ENCODE measurements around the gene RIPOR1. TPM values are rescaled to one million over a fixed set of nuclear protein-coding genes. Genes with fewer than 3 reads are reported as not detected.

Gene RIPOR1
- total RNA-seq, 1 experiment from 2014 or later, result 1.3 TPM

DNA sequence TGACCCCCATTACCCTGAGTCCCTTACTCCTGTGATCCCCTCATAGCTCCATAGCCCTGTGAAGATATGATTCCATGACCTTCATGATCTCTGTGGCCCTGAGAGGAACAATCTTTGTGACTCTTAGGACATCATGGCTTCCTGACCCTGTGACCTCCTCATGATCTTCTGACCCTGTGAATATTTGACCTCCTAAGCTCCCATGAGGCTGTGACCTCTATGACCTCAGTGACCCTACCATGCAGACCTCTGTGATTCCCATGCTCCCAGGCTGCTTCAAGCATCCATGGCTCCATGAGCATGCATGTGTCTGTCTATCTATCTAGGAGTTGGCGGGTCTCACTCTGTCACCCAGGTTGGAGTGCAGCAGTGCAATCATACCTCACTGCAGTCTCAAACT, 12.1 kb downstream of the RIPOR1 start:
- Histone ChIP-seq H3K4me3 (ENCODE audit: low read length) (no peak overlapping the region), H3K4me1 (ENCODE audit: low read length) (no peaks in the 10 kb centered on the region), H3K9me2 (replicated peaks; ENCODE audit: insufficient read depth, low read length) (no peaks in the 10 kb centered on the region), H3K9ac (ENCODE audit: low read length) (no peak overlapping the region), H3K36me3 (ENCODE audit: insufficient read depth, low read length) (no peaks in the 10 kb centered on the region), H4K20me1 (ENCODE audit: insufficient read depth, low read depth, low read length) (peaks cover 12% of the 10 kb centered on the region; the same call in 1 of the 2 replicates), H3K4me2 (ENCODE audit: low read depth, low read length, poor library complexity, severe bottlenecking) (no peak overlapping the region), H3K27ac (ENCODE audit: low read length) (no peak overlapping the region), H2AFZ (ENCODE audit: low read length) (no peak overlapping the region), H3K79me2 (ENCODE audit: low read length) (no peaks in the 10 kb centered on the region), H3K27me3 (ENCODE audit: low read length) (no peaks in the 10 kb centered on the region), H3K9me3 (ENCODE audit: low read length) (no peaks in the 10 kb centered on the region)
- DNase-seq, result no peak

DNA sequence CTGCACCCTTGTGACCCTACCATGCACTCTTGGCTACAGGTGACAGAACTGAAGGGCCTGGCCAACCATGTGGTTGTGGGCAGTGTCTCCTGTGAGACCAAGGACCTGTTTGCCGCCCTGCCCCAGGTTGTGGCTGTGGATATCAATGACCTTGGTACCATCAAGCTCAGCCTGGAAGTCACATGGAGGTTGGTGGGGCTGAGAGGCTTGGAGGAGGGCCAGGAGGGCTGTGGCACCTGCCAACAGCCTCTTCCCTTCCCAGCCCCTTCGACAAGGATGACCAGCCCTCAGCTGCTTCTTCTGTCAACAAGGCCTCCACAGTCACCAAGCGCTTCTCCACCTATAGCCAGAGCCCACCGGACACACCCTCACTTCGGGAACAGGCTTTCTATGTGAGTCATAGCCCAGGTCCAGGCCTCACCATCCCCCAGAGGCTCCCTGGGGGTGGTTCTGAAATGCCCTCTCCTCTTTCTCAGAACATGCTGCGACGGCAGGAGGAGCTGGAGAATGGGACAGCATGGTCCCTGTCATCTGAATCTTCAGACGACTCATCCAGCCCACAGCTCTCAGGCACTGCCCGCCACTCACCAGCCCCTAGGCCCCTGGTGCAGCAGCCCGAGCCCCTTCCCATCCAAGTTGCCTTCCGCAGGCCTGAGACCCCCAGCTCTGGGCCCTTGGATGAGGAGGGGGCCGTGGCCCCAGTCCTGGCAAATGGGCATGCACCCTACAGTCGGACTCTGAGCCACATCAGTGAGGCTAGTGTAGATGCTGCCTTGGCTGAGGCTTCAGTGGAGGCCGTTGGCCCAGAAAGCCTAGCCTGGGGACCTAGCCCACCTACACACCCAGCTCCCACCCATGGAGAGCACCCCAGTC, 13.0 kb downstream of the RIPOR1 start:
- Histone ChIP-seq H3K27ac (ENCODE audit: low read length) (no peak overlapping the region), H3K27me3 (ENCODE audit: low read length) (no peaks in the 10 kb centered on the region), H3K9ac (ENCODE audit: low read length) (no peak overlapping the region), H3K9me3 (ENCODE audit: low read length) (no peaks in the 10 kb centered on the region), H3K9me2 (replicated peaks; ENCODE audit: insufficient read depth, low read length) (no peaks in the 10 kb centered on the region), H3K4me1 (ENCODE audit: low read length) (peaks cover 4% of the 10 kb centered on the region), H3K4me3 (ENCODE audit: low read length) (no peak overlapping the region), H4K20me1 (ENCODE audit: insufficient read depth, low read depth, low read length) (peaks cover 11% of the 10 kb centered on the region; the same call in 1 of the 2 replicates), H3K4me2 (ENCODE audit: low read depth, low read length, poor library complexity, severe bottlenecking) (no peak overlapping the region), H2AFZ (ENCODE audit: low read length) (no peak overlapping the region), H3K36me3 (ENCODE audit: insufficient read depth, low read length) (no peaks in the 10 kb centered on the region), H3K79me2 (ENCODE audit: low read length) (no peaks in the 10 kb centered on the region)
- DNase-seq, result peak; percentile 45

DNA sequence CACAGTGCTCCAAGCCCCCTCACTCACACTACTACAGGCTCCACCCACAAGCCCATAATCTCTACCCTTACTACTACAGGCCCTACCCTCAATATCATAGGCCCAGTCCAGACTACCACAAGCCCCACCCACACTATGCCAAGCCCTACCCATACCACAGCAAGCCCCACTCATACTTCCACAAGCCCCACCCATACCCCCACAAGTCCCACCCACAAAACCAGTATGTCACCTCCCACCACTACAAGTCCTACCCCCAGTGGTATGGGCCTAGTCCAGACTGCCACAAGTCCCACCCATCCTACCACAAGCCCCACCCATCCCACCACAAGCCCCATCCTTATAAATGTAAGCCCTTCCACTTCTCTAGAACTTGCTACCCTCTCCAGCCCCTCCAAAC, 13.8 kb downstream of the RIPOR1 start:
- Histone ChIP-seq H3K4me1 (ENCODE audit: low read length) (peaks cover 12% of the 10 kb centered on the region), H4K20me1 (ENCODE audit: insufficient read depth, low read depth, low read length) (peaks cover 11% of the 10 kb centered on the region; the same call in 1 of the 2 replicates)

DNA sequence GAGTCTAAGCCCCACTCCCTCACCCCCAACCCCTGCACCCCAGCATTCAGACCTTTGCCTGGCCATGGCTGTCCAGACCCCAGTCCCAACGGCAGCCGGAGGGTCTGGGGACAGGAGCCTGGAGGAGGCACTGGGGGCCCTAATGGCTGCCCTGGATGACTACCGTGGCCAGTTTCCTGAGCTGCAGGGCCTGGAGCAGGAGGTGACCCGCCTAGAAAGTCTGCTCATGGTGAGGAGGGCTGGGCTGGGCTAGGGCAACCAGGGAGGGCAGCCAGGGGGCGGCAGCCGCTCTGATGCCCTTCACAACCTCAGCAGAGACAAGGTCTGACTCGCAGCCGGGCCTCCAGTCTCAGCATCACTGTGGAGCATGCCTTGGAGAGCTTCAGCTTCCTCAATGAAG, 14.4 kb downstream of the RIPOR1 start:
- H3K9ac ChIP-seq (ENCODE audit: low read length), result no peak overlapping the region
- H4K20me1 ChIP-seq (ENCODE audit: insufficient read depth, low read depth, low read length), result peaks cover 11% of the 10 kb centered on the region; the same call in 1 of the 2 replicates
- no peaks in the 10 kb centered on the region for H3K9me3 ChIP-seq (ENCODE audit: low read length)
- no peak overlapping the region for H3K27ac ChIP-seq (ENCODE audit: low read length)
- no peak overlapping the region for H3K4me2 ChIP-seq (ENCODE audit: low read depth, low read length, poor library complexity, severe bottlenecking)
- H3K4me1 ChIP-seq (ENCODE audit: low read length), result peaks cover 18% of the 10 kb centered on the region
- no peak overlapping the region for H2AFZ ChIP-seq (ENCODE audit: low read length)
- no peaks in the 10 kb centered on the region for H3K36me3 ChIP-seq (ENCODE audit: insufficient read depth, low read length)
- H3K4me3 ChIP-seq (ENCODE audit: low read length), result no peak overlapping the region
- H3K27me3 ChIP-seq (ENCODE audit: low read length), result no peaks in the 10 kb centered on the region
- no peaks in the 10 kb centered on the region for H3K9me2 ChIP-seq (replicated peaks; ENCODE audit: insufficient read depth, low read length)
- DNase-seq, result no peak
- no peaks in the 10 kb centered on the region for H3K79me2 ChIP-seq (ENCODE audit: low read length)

More for the DNA sequence above, 13.8 kb downstream of the RIPOR1 start:
- Histone ChIP-seq H3K27me3 (ENCODE audit: low read length) (no peaks in the 10 kb centered on the region), H3K27ac (ENCODE audit: low read length) (no peak overlapping the region), H3K9me3 (ENCODE audit: low read length) (no peaks in the 10 kb centered on the region), H3K36me3 (ENCODE audit: insufficient read depth, low read length) (no peaks in the 10 kb centered on the region), H2AFZ (ENCODE audit: low read length) (no peak overlapping the region), H3K9me2 (replicated peaks; ENCODE audit: insufficient read depth, low read length) (no peaks in the 10 kb centered on the region), H3K9ac (ENCODE audit: low read length) (no peak overlapping the region), H3K4me3 (ENCODE audit: low read length) (no peak overlapping the region), H3K79me2 (ENCODE audit: low read length) (no peaks in the 10 kb centered on the region), H3K4me2 (ENCODE audit: low read depth, low read length, poor library complexity, severe bottlenecking) (no peak overlapping the region)
- DNase-seq, result peak; percentile 93

DNA sequence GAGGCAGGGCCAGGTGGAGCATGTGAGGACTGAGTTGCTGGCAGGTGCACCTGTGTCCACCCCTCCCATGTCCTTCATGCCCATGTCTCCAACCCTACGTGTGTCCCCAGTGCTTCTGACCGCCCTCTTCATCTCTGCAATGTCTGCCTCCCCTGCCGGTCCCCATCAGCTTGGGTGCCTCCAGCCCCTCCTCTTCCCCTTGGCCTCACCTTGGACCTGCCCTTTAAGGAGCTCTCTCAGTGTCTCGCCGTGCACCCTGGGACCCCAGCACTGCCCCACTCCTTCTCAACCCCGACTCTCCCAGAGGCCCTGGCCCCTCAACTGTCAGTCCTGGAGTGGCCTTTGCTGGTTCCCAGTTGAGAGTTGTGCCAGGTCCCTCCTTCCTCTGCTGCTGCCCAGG, 15.0 kb downstream of the RIPOR1 start:
- no peak overlapping the region for H2AFZ ChIP-seq (ENCODE audit: low read length)

DNA sequence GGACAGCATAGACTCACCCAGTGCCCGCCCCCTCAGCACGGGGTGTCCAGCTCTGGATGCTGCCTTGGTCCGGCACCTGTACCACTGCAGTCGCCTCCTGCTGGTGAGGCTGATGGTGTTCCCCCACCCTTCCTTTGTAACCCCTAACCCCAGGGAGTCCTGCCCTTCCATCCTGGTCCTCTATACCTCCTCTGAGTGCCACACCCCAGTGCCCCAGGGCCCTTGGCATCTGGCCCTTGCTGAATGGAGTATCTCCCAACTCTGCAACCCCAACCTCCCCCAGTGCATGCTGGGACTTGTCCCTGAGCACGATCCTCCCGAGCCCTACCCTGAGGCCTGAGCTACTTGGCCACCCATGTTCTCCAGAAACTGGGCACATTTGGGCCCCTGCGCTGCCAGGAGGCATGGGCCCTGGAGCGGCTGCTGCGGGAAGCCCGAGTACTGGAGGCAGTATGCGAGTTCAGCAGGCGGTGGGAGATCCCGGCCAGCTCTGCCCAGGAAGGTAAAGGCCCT, 15.8 kb downstream of the RIPOR1 start:
- H3K4me1 ChIP-seq (ENCODE audit: low read length), result peaks cover 31% of the 10 kb centered on the region
- no peak for DNase-seq
- H3K9me2 ChIP-seq (replicated peaks; ENCODE audit: insufficient read depth, low read length), result no peaks in the 10 kb centered on the region
- no peak overlapping the region for H3K27ac ChIP-seq (ENCODE audit: low read length)
- peaks cover 8% of the 10 kb centered on the region; the same call in 1 of the 2 replicates for H4K20me1 ChIP-seq (ENCODE audit: insufficient read depth, low read depth, low read length)
- no peak overlapping the region for H3K4me3 ChIP-seq (ENCODE audit: low read length)
- no peaks in the 10 kb centered on the region for H3K36me3 ChIP-seq (ENCODE audit: insufficient read depth, low read length)
- H3K9me3 ChIP-seq (ENCODE audit: low read length), result no peaks in the 10 kb centered on the region
- no peaks in the 10 kb centered on the region for H3K79me2 ChIP-seq (ENCODE audit: low read length)
- no peak overlapping the region for H3K4me2 ChIP-seq (ENCODE audit: low read depth, low read length, poor library complexity, severe bottlenecking)
- H2AFZ ChIP-seq (ENCODE audit: low read length), result no peak overlapping the region
- H3K27me3 ChIP-seq (ENCODE audit: low read length), result no peaks in the 10 kb centered on the region
- no peak overlapping the region for H3K9ac ChIP-seq (ENCODE audit: low read length)

More for the DNA sequence above, 15.0 kb downstream of the RIPOR1 start:
- no peaks in the 10 kb centered on the region for H3K9me2 ChIP-seq (replicated peaks; ENCODE audit: insufficient read depth, low read length)
- no peaks in the 10 kb centered on the region for H3K9me3 ChIP-seq (ENCODE audit: low read length)
- no peaks in the 10 kb centered on the region for H3K79me2 ChIP-seq (ENCODE audit: low read length)
- peaks cover 11% of the 10 kb centered on the region; the same call in 1 of the 2 replicates for H4K20me1 ChIP-seq (ENCODE audit: insufficient read depth, low read depth, low read length)
- DNase-seq, result no peak
- no peaks in the 10 kb centered on the region for H3K27me3 ChIP-seq (ENCODE audit: low read length)
- no peak overlapping the region for H3K27ac ChIP-seq (ENCODE audit: low read length)
- no peak overlapping the region for H3K4me3 ChIP-seq (ENCODE audit: low read length)
- no peak overlapping the region for H3K9ac ChIP-seq (ENCODE audit: low read length)
- H3K4me1 ChIP-seq (ENCODE audit: low read length), result peaks cover 23% of the 10 kb centered on the region
- no peak overlapping the region for H3K4me2 ChIP-seq (ENCODE audit: low read depth, low read length, poor library complexity, severe bottlenecking)
- no peaks in the 10 kb centered on the region for H3K36me3 ChIP-seq (ENCODE audit: insufficient read depth, low read length)

DNA sequence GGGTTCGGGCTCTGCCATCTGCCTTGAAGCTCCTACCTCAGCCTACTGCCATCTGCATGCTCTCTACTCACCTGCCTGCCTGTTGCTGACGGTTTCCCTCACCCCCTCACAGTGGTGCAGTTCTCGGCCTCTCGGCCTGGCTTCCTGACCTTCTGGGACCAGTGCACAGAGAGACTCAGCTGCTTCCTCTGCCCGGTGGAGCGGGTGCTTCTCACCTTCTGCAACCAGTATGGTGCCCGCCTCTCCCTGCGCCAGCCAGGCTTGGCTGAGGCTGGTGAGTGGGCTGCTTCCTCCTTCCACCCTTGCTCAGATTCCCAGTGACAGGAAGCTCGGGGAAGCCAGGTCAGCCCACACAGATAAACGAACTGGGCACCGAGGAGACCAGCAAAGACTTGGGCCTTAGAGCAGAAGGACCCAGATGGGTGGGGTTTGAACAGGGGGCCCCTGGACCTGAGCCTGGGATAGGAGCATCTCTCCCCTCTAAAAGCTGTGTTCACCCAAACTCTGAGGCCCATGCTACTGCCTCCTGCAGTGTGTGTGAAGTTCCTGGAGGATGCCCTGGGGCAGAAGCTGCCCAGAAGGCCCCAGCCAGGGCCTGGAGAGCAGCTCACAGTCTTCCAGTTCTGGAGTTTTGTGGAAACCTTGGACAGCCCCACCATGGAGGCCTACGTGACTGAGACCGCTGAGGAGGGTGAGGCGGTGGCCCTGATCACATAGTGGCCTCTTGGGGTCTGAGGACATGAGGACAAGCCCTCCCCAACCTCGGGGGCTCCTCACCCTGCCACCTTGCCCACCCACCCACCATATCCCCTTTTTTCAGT, 16.4 kb downstream of the RIPOR1 start:
- Histone ChIP-seq H2AFZ (ENCODE audit: low read length) (no peak overlapping the region), H4K20me1 (ENCODE audit: insufficient read depth, low read depth, low read length) (peaks cover 4% of the 10 kb centered on the region; the same call in 1 of the 2 replicates)

DNA sequence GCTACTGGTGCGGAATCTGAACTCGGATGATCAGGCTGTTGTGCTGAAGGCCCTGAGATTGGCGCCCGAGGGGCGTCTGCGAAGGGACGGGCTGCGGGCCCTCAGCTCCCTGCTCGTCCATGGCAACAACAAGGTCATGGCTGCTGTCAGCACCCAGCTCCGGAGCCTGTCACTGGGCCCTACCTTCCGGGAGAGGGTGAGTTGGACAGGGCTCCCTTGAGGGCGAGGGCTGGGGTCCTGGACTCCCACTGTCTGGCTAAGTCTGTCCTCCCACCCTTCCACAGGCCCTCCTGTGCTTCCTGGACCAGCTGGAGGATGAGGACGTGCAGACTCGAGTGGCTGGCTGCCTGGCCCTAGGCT, 17.0 kb downstream of the RIPOR1 start:
- no peak overlapping the region for H3K4me2 ChIP-seq (ENCODE audit: low read depth, low read length, poor library complexity, severe bottlenecking)
- no peaks in the 10 kb centered on the region for H3K79me2 ChIP-seq (ENCODE audit: low read length)
- H3K9me3 ChIP-seq (ENCODE audit: low read length), result no peaks in the 10 kb centered on the region
- H3K27me3 ChIP-seq (ENCODE audit: low read length), result no peaks in the 10 kb centered on the region
- no peak overlapping the region for H3K4me3 ChIP-seq (ENCODE audit: low read length)
- H4K20me1 ChIP-seq (ENCODE audit: insufficient read depth, low read depth, low read length), result peaks cover 4% of the 10 kb centered on the region; the same call in 1 of the 2 replicates
- no peak for DNase-seq
- H3K36me3 ChIP-seq (ENCODE audit: insufficient read depth, low read length), result no peaks in the 10 kb centered on the region
- H2AFZ ChIP-seq (ENCODE audit: low read length), result no peak overlapping the region
- no peak overlapping the region for H3K9ac ChIP-seq (ENCODE audit: low read length)
- no peaks in the 10 kb centered on the region for H3K9me2 ChIP-seq (replicated peaks; ENCODE audit: insufficient read depth, low read length)
- no peak overlapping the region for H3K27ac ChIP-seq (ENCODE audit: low read length)
- peaks cover 36% of the 10 kb centered on the region for H3K4me1 ChIP-seq (ENCODE audit: low read length)

More for the DNA sequence above, 16.4 kb downstream of the RIPOR1 start:
- Histone ChIP-seq H3K9me3 (ENCODE audit: low read length) (no peaks in the 10 kb centered on the region), H3K4me3 (ENCODE audit: low read length) (no peak overlapping the region), H3K36me3 (ENCODE audit: insufficient read depth, low read length) (no peaks in the 10 kb centered on the region), H3K9me2 (replicated peaks; ENCODE audit: insufficient read depth, low read length) (no peaks in the 10 kb centered on the region), H3K4me1 (ENCODE audit: low read length) (peaks cover 36% of the 10 kb centered on the region), H3K27ac (ENCODE audit: low read length) (no peak overlapping the region), H3K4me2 (ENCODE audit: low read depth, low read length, poor library complexity, severe bottlenecking) (no peak overlapping the region), H3K9ac (ENCODE audit: low read length) (no peak overlapping the region), H3K79me2 (ENCODE audit: low read length) (no peaks in the 10 kb centered on the region), H3K27me3 (ENCODE audit: low read length) (no peaks in the 10 kb centered on the region)
- no peak for DNase-seq

Measured in Karpas-422 (cell line).